CD4-positive, CD25-positive, alpha-beta regulatory T cell (primary cell): Measurements from ENCODE around the gene NYAP2. TPM values are rescaled to one million over a fixed set of nuclear protein-coding genes. Genes with fewer than 3 reads are reported as not detected.

Experiments
- ATAC-seq, 2 donors: fragments of 150-1000 bp; cut with Tn5 transposase; one replicate each; pipeline ENCODE4 v1.10.0; 2021; ENCODE audit warnings: low read depth in 2 of 2, moderate number of reproducible peaks in 2 of 2, moderate library complexity in 1 of 2
- DNase-seq, 3 donors: peaks; one replicate each; pipeline versions ENCODE4 v3.0.0 to v3.0.0-alpha.2; 2012 to 2022; ENCODE audit warnings: mixed read lengths in 1 of 3
- H3K27ac ChIP-seq: one replicate; pipeline ENCODE4 v1.7.0; 2013; ENCODE audit warnings: mild to moderate bottlenecking, low read length; ENCODE audit not compliant: insufficient read depth, poor library complexity, severe bottlenecking
- H3K27me3 ChIP-seq: one replicate; pipeline ENCODE4 v1.7.0; 2013; ENCODE audit warnings: low read length; ENCODE audit not compliant: control insufficient read depth, insufficient read depth
- H3K36me3 ChIP-seq: one replicate; pipeline ENCODE4 v1.7.0; 2013; ENCODE audit warnings: mild to moderate bottlenecking, low read length, moderate library complexity; ENCODE audit not compliant: control insufficient read depth, insufficient read depth
- H3K4me1 ChIP-seq: 2 replicates; pipeline ENCODE4 v1.7.0; 2013; ENCODE audit warnings: mild to moderate bottlenecking, low read length; ENCODE audit not compliant: insufficient read depth, control insufficient read depth, poor library complexity, severe bottlenecking
- H3K4me3 ChIP-seq: one replicate; pipeline ENCODE4 v1.7.0; 2013; ENCODE audit warnings: low read depth, mild to moderate bottlenecking, low read length, moderate library complexity
- H3K9me3 ChIP-seq, 2 experiments: 1 replicate in 1 of 2; 2 replicates in 1 of 2; pipeline ENCODE4 v1.7.0; 2013; ENCODE audit warnings: low read length in 2 of 2, mild to moderate bottlenecking in 1 of 2, moderate library complexity in 1 of 2; ENCODE audit not compliant: control insufficient read depth in 2 of 2
- H3K27ac Mint-ChIP-seq, 3 donors: one replicate each; pipeline ENCODE4 v1.8.0; 2020 to 2022; ENCODE audit warnings: mild to moderate bottlenecking in 3 of 3, mixed read lengths in 3 of 3, moderate library complexity in 2 of 3
- H3K27me3 Mint-ChIP-seq: one replicate; pipeline ENCODE4 v1.8.0; 2022; ENCODE audit warnings: mild to moderate bottlenecking, mixed read lengths
- H3K36me3 Mint-ChIP-seq: one replicate; pipeline ENCODE4 v1.8.0; 2020; ENCODE audit warnings: mixed read lengths
- H3K4me1 Mint-ChIP-seq, 4 donors: one replicate each; pipeline ENCODE4 v1.8.0; 2020 to 2022; ENCODE audit warnings: mixed read lengths in 4 of 4, mild to moderate bottlenecking in 1 of 4
- H3K4me3 Mint-ChIP-seq, 4 donors: one replicate each; pipeline ENCODE4 v1.8.0; 2020 to 2022; ENCODE audit warnings: mild to moderate bottlenecking in 4 of 4, mixed read lengths in 4 of 4, moderate library complexity in 3 of 4
- H3K9me3 Mint-ChIP-seq, 7 donors: one replicate each; pipeline ENCODE4 v1.8.0; 2020 to 2022; ENCODE audit warnings: mixed read lengths in 7 of 7, mild to moderate bottlenecking in 3 of 7, moderate library complexity in 2 of 7
- polyA plus RNA-seq, 4 donors: library from polyadenylated mRNA; unstranded; fragments of 300-500 nt; fragmentation: Illumina TruSeq; gene quantifications; one replicate each; pipeline ENCODE4 v1.2.3, GENCODE V29; 2021
- total RNA-seq: library from RNA; stranded (reverse); gene quantifications from one replicate; pipeline ENCODE4 v1.2.3, GENCODE V29; 2022

The NYAP2 gene
- total and polyA plus RNA-seq, 5 donors from 2014 or later = 0.20 TPM; not detected in 4

DNA sequence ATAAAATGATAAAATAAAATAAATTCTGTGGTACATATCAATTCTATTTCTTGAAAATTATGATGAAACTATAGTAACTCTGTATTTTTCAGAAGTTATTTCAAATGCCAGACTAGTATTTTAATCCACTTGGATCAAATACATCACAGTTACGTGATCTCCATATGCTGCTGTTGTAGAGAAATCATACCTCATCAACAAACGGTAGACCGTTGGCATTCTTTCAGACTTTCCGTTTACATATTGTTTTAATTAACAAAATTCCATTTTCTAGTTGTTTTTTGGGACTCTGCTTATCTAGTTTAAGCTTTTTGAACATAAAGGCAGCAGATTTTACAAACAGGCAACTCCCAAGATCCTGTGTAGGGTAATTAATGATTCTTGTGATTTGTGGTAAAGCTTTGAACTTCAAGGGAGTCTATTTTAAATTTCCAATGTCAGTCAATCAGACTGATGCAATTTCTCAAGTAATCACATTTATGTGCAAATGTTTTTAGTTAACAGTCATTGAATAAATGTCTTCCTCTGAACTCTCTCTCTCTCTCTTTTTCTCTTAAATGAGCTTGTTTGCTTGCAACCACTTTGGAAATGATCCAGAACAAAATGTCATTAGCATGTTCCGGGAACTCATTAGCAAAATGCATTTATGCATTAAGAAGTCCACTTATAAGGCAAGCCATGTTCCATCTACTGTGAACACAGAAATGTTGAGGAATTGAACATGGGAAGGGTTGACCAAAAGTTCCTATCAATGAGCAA lies 31.8 kb downstream of the NYAP2 start:
- no peak overlapping the region for H3K27ac Mint-ChIP-seq
- no peaks in the 10 kb centered on the region for H3K27me3 Mint-ChIP-seq
- H3K9me3 ChIP-seq = no peaks in the 10 kb centered on the region
- H3K27ac ChIP-seq = no peak overlapping the region
- H3K4me1 Mint-ChIP-seq = peaks cover 0 to 2% (median 0%) of the 10 kb centered on the region in 4 donors
- no peaks in the 10 kb centered on the region for H3K36me3 Mint-ChIP-seq
- no peak for DNase-seq
- H3K4me3 Mint-ChIP-seq = no peak overlapping the region
- no peak for ATAC-seq
- peaks cover 0 to 2% (median 0%) of the 10 kb centered on the region in 7 donors for H3K9me3 Mint-ChIP-seq
- no peaks in the 10 kb centered on the region for H3K27me3 ChIP-seq
- H3K4me3 ChIP-seq = no peak overlapping the region
- H3K4me1 ChIP-seq = no peaks in the 10 kb centered on the region
- H3K36me3 ChIP-seq = no peaks in the 10 kb centered on the region

DNA sequence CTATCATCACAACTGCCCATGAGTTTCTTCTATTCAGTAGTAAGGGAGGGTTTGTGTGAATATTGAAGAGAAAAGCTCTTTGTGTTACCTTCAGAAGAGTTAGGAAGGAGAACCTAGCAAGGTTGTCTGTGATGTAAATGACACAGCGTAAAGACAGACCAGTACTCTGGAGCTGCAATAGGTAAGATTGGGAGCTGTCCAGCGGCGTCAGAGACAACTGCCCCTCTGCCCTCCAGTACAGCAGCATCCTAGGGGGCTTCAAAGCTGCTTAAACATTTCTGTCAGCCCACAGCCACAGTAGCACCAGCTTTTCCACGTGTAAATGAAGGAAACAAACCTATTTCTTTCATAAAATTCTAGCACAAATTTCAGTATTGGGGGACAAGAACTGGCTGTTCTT lies 34.5 kb downstream of the NYAP2 start:
- no peaks in the 10 kb centered on the region for H3K9me3 ChIP-seq
- H3K4me3 Mint-ChIP-seq = no peak overlapping the region
- no peak overlapping the region for H3K4me3 ChIP-seq
- DNase-seq (no peak), ATAC-seq (no peak)
- no peaks in the 10 kb centered on the region for H3K4me1 ChIP-seq
- no peaks in the 10 kb centered on the region for H3K27me3 ChIP-seq
- H3K9me3 Mint-ChIP-seq = peaks cover 0 to 4% (median 0%) of the 10 kb centered on the region in 7 donors
- H3K36me3 Mint-ChIP-seq = no peaks in the 10 kb centered on the region
- H3K27ac ChIP-seq = no peak overlapping the region
- peaks cover 4% of the 10 kb centered on the region for H3K27me3 Mint-ChIP-seq
- no peaks in the 10 kb centered on the region for H3K36me3 ChIP-seq
- no peak overlapping the region for H3K27ac Mint-ChIP-seq
- H3K4me1 Mint-ChIP-seq = no peaks in the 10 kb centered on the region

DNA sequence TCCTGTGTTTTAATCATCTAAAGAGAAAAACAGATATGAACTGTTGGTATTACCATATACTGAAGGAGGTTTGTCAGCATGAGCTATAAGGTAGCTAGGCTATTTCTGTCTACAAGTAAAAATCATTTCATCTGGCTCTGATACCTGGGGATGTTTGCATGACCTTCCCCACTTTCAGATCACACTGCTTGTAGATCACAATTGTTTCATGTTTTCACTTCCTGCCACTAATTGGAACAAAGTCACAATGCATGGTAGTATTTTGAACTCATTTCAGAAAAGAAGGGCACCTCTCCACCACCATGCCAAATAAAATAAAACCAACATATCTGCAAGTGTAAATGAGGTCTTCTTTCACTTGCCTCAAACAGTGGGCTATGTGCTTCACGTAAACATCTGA lies 37.8 kb downstream of the NYAP2 start:
- H3K27ac Mint-ChIP-seq = no peak overlapping the region
- no peaks in the 10 kb centered on the region for H3K36me3 Mint-ChIP-seq
- H3K9me3 Mint-ChIP-seq = peaks cover 0 to 11% (median 0%) of the 10 kb centered on the region in 7 donors
- no peak overlapping the region for H3K4me3 ChIP-seq
- H3K4me3 Mint-ChIP-seq = no peak overlapping the region
- H3K27me3 Mint-ChIP-seq = peaks cover 5% of the 10 kb centered on the region
- no peaks in the 10 kb centered on the region for H3K4me1 ChIP-seq
- H3K27ac ChIP-seq = no peak overlapping the region
- H3K4me1 Mint-ChIP-seq = peaks cover 0 to 4% (median 0%) of the 10 kb centered on the region in 4 donors
- no peak for ATAC-seq
- H3K27me3 ChIP-seq = peaks cover 4% of the 10 kb centered on the region
- no peak for DNase-seq
- no peaks in the 10 kb centered on the region for H3K9me3 ChIP-seq
- no peaks in the 10 kb centered on the region for H3K36me3 ChIP-seq

DNA sequence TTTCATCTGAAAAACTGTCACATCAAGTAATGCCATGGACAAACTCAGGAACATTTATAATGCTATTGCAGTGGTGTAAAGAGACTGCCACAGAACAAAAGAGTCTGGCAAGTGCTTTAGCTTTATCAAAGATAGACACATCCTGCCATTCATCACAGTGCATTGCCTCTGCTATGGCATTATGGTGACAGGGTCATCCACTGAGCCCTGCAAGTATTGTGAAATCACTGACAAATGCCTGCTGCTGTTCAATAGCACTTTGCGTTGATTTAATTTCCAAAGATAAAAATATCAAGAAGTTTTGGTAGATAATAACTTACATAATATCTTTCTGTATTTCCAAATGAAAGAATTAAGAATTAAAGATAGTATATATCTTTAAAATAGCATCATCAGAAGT lies 38.7 kb downstream of the NYAP2 start:
- H3K4me1 ChIP-seq = no peaks in the 10 kb centered on the region
- peaks cover 0 to 11% (median 0%) of the 10 kb centered on the region in 7 donors for H3K9me3 Mint-ChIP-seq
- H3K36me3 Mint-ChIP-seq = no peaks in the 10 kb centered on the region
- ATAC-seq (no peak), DNase-seq (no peak)
- H3K27ac ChIP-seq = no peak overlapping the region
- no peak overlapping the region for H3K4me3 Mint-ChIP-seq
- H3K27me3 ChIP-seq = peaks cover 6% of the 10 kb centered on the region
- H3K4me3 ChIP-seq = no peak overlapping the region
- H3K36me3 ChIP-seq = no peaks in the 10 kb centered on the region
- no peak overlapping the region for H3K27ac Mint-ChIP-seq
- H3K4me1 Mint-ChIP-seq = peaks cover 0 to 4% (median 0%) of the 10 kb centered on the region in 4 donors
- H3K27me3 Mint-ChIP-seq = peaks cover 5% of the 10 kb centered on the region
- H3K9me3 ChIP-seq = no peaks in the 10 kb centered on the region

DNA sequence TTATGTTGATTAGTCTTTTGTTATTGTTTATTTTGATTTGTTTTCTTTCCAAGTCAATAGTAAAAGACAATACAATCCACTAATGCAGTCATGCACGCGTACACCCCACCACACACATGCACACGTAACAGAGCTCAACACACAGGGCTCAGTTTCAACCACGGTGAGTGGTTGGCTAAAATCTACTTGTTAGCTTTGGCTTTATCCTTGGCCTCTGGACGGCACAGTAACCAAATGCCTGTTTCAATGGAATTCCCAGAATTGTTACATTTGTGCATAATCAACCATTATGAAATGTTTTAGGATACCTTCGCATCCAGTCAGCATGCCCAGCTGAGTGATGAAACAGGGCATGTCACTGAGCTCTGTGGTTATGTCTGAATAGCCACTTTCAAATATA lies 53.2 kb downstream of the NYAP2 start:
- no peak for DNase-seq
- no peak overlapping the region for H3K4me3 Mint-ChIP-seq
- H3K36me3 Mint-ChIP-seq = no peaks in the 10 kb centered on the region

DNA sequence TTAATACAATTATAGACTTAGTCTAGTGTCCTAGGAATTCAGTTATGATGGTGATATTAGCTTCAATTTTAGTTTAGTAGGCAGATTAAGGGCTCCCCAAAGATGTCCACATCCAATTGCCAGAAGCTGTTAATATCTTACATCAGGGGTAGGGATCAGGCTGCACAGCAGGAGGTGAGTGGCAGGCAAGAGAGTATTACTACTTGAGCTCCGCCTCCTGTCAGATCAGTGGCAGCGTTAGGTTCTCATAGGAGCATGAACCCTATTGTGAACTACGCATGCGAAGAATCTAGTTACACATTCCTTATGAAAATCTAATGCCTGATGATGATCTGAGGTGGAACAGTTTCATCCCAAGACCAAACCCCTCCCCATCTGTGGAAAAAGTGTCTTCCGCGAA lies 54.9 kb downstream of the NYAP2 start:
- H3K27ac Mint-ChIP-seq = no peak overlapping the region
- Histone ChIP-seq H3K27ac (no peak overlapping the region), H3K4me1 (no peaks in the 10 kb centered on the region), H3K36me3 (no peaks in the 10 kb centered on the region), H3K9me3 (no peaks in the 10 kb centered on the region), H3K27me3 (peaks cover 5% of the 10 kb centered on the region), H3K4me3 (no peak overlapping the region)
- H3K4me3 Mint-ChIP-seq = no peak overlapping the region
- DNase-seq (no peak), ATAC-seq (no peak)
- no peaks in the 10 kb centered on the region for H3K36me3 Mint-ChIP-seq
- no peaks in the 10 kb centered on the region for H3K9me3 Mint-ChIP-seq
- H3K27me3 Mint-ChIP-seq = peaks cover 8% of the 10 kb centered on the region
- H3K4me1 Mint-ChIP-seq = no peaks in the 10 kb centered on the region

More for the DNA sequence above, 53.2 kb downstream of the NYAP2 start:
- H3K27me3 Mint-ChIP-seq = peaks cover 16% of the 10 kb centered on the region
- Histone ChIP-seq H3K36me3 (no peaks in the 10 kb centered on the region), H3K27me3 (no peaks in the 10 kb centered on the region), H3K27ac (no peak overlapping the region), H3K4me3 (no peak overlapping the region), H3K4me1 (no peaks in the 10 kb centered on the region), H3K9me3 (no peaks in the 10 kb centered on the region)
- no peak overlapping the region for H3K27ac Mint-ChIP-seq
- no peaks in the 10 kb centered on the region for H3K4me1 Mint-ChIP-seq
- no peak for ATAC-seq
- no peaks in the 10 kb centered on the region for H3K9me3 Mint-ChIP-seq

DNA sequence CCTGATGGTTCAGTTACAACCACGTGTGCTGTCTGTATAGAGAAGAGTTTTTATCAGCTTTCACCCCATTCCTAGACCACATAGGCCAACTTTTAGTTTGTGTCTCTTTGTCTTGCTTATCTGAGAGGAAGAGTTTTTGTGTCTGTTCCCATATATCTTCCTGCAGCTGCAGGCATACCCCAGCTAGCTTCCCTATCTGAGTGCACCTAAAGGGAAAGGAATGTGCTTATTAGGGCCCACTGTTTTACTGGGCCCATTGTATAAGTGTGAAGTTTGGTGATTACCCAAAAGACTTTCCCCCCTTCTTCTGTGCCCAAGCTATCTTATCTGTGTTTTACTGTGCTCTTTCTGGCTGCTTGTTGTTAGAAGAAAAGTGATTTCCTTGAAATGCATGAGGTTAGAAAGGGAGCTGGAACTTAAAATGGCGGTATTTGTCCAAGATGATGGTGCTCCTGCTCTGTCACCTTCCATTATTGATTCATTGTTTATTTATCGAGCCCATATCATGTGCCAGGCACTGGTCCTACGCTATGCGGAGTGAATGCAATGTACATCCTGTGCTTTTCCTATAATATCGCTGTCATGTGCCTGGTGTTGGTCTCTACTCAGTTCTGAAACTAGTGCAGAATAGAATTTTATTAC lies 57.2 kb downstream of the NYAP2 start:
- Mint-ChIP-seq H3K27me3 (peaks cover 8% of the 10 kb centered on the region), H3K9me3 (no peaks in the 10 kb centered on the region), H3K27ac (no peak overlapping the region), H3K4me3 (no peak overlapping the region), H3K36me3 (no peaks in the 10 kb centered on the region), H3K4me1 (no peaks in the 10 kb centered on the region)
- no peaks in the 10 kb centered on the region for H3K9me3 ChIP-seq
- ATAC-seq (no peak), DNase-seq (no peak)
- no peaks in the 10 kb centered on the region for H3K4me1 ChIP-seq
- no peaks in the 10 kb centered on the region for H3K36me3 ChIP-seq
- H3K4me3 ChIP-seq = no peak overlapping the region
- H3K27ac ChIP-seq = no peak overlapping the region
- H3K27me3 ChIP-seq = peaks cover 5% of the 10 kb centered on the region

DNA sequence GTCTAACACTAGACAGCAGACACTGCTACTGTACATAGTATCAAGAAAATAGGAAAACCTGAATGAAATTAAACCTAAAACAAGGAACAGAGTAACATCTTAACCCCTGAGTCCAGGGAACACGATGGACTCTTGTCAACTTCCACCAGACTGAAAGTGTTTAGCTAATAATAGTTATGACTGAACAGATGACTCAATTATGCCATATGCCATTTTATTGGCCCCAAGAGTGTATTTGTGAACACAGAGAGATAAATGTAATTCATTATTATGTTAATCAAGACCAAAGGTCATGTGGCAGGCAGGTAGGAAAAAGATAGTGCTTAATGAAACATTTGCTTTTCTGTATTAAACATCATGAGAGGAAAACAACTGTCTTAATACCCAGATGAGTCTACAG lies 58.0 kb downstream of the NYAP2 start:
- peaks cover 5% of the 10 kb centered on the region for H3K27me3 ChIP-seq
- Mint-ChIP-seq H3K4me3 (no peak overlapping the region), H3K9me3 (no peaks in the 10 kb centered on the region), H3K27ac (no peak overlapping the region), H3K36me3 (no peaks in the 10 kb centered on the region), H3K27me3 (peaks cover 4% of the 10 kb centered on the region), H3K4me1 (no peaks in the 10 kb centered on the region)
- no peak overlapping the region for H3K4me3 ChIP-seq
- H3K4me1 ChIP-seq = no peaks in the 10 kb centered on the region
- DNase-seq = no peak
- H3K36me3 ChIP-seq = no peaks in the 10 kb centered on the region
- H3K27ac ChIP-seq = no peak overlapping the region
- no peak for ATAC-seq
- H3K9me3 ChIP-seq = no peaks in the 10 kb centered on the region
